GM12874 (cell line): ENCODE results near the gene LRRC25.

Experiments
- TF ChIP-seq, protein P1 (sequence below): IDR thresholded peaks from 2 replicates; pipeline ENCODE4 v1.5.1; 2011; ENCODE audit warnings: low read depth, mild to moderate bottlenecking, control low read depth, low read length, moderate library complexity; ENCODE audit not compliant: insufficient read depth

LRRC25 gene

DNA sequence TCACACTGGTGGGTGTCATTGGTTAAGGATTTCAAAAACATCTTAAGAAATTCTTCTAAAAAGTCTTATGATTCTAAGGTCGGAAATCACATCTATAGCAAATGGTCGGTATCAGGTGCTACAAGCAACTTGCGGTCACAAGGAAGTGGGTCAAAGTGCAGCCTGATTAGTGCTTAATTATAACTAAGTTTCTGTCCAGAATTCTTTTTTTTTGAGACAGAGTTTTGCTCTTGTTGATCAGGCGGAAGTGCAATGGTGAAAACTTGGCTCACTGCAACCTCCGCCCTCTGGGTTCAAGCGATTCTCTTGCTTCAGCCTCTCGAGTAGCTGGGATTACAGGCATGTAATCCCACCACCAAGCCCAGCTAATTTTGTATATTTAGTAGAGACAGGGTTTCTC lies 12.6 kb downstream of the LRRC25 start:
- TF ChIP-seq, protein P1, sequence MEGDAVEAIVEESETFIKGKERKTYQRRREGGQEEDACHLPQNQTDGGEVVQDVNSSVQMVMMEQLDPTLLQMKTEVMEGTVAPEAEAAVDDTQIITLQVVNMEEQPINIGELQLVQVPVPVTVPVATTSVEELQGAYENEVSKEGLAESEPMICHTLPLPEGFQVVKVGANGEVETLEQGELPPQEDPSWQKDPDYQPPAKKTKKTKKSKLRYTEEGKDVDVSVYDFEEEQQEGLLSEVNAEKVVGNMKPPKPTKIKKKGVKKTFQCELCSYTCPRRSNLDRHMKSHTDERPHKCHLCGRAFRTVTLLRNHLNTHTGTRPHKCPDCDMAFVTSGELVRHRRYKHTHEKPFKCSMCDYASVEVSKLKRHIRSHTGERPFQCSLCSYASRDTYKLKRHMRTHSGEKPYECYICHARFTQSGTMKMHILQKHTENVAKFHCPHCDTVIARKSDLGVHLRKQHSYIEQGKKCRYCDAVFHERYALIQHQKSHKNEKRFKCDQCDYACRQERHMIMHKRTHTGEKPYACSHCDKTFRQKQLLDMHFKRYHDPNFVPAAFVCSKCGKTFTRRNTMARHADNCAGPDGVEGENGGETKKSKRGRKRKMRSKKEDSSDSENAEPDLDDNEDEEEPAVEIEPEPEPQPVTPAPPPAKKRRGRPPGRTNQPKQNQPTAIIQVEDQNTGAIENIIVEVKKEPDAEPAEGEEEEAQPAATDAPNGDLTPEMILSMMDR = no peak

DNA sequence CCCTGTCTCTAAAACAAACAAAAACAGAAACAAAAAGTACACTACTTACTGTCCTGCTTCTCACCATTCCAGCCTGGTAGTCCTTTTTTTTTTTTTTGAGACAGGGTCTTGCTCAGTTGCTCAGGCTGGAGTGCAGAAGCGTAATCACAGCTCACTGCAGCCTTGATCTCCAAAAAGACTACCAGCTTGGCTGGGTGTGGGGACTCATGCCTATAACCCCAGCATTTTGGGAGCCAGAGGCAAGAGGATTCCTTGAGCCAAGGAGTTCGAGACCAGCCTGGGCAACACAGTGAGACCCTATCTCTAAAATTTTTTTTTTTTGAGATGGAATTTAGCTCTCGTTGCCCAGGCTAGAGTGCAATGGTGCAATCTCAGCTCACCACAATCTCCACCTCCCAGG lies 16.6 kb downstream of the LRRC25 start:
- TF ChIP-seq, protein P1 = no peak

DNA sequence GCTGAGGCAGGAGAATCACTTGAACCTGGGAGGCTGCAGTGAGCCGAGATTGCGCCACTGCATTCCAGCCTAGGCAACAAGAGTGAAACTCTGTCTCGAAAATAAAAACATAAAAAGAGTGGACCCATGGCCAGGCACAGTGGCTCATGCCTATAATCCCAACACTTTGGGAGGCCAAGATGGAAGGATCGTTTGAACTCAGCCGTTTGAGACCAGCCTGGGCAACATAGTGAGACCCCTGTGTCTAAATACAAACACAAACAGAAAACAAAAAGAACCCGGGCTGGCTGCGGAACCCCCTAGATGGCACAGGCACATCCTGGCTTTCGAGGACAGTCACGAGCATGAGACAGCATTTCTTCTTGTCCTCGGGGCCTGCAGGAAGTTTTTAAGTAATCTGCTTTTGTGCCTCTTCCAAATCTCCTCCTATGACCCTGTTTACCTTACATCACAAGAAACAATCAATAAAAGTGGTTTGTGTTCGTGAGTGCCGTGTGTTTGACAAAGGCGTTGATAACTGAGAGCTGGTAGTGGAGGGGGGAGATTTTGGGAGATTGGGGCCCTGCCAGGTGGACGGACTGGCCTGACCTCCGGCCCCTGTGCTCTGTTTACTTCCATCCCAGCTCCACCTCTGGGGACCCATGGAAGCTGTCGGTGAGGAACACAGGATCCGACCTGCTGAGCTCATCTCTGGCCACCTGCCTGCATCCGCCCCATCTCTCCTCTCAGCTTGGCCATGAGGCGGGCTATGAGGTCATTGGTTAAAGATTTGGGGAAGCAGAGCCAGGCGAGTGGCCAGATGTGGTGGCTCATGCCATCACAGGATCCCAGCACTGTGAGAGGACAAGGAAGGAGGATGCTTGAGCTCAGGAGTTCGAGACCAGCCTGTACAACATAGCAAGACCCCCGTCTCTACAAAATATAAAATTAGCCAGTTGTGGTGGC lies 17.3 kb downstream of the LRRC25 start:
- TF ChIP-seq, protein P1 = no peak

DNA sequence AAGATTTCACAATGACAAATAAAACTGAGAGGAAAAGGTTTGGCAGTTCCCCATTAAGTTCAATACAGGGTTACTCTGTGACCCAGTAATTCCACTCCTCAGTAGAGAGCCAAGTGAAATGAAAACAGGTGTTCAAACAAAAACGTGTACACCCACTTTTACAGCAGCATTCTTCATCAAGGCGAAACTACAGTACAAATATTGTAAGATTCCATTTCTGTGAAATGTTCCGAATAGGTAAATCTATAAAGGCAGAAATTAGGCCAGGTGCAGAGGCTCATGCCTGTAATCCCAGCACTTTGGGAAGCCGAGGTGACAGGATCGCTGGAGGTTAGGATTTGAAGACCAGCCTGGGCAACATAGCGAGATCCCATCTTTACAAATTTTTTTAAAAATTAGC lies 20.4 kb downstream of the LRRC25 start:
- TF ChIP-seq, protein P1 = no peak

DNA sequence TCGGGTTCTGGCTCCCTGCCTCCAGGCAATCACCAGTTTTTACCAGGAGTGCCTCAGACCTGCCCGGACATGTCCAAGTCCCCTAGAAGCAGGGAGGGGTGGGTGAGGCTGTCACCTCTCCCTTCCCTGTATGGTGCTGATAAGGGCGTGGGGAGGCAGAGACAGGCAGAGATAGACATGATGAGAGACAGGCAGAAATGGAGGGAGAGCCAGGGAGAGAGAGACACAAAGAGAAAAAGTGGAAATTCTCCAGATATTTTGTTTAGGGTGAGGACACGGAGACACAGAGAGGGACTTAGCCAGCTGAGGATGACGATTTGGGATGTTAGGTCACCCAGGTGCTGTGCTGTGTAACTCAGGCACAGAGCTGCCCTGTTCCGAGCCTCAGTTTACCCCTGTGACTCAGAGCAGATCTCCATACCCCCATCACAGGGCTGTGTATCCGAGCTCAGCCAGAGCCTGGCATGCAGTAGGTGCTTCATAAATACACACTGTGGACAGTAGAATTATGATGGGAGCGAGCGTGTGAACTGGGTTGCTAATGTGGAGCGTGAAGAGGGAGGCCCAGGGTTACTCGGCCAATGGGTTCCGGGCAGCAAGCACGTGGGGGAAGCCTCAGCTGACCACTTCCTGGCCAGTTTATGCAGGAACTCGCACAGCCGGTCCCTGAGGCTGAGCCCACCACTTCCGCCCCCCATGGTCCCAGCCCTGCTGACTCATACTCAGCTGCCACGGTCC lies 23.4 kb downstream of the LRRC25 start:
- TF ChIP-seq, protein P1 = no peak

DNA sequence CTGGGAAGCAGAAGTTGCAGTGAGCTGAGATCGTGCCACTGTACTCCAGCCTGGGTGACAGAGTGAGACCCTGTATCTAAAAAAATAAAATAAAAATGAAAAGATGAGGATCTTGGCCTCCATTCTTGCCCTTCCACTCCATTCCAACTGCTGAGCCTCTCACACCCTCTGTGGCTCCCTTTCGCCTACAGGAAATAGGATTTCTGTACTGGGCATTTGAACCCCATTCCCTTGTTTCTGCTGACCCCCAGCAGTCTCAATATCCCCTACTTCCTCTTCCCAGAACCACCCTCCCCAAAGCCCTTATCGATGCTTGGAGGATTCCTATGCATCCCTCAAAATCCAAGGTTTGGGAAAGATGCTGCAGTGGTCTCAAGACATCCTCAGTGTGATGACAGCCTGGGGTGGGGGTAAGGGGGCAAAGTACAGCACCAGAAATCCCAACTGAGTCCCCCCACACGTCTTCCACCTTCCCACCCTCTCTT lies 24.0 kb downstream of the LRRC25 start:
- TF ChIP-seq, protein P1 = no peak

DNA sequence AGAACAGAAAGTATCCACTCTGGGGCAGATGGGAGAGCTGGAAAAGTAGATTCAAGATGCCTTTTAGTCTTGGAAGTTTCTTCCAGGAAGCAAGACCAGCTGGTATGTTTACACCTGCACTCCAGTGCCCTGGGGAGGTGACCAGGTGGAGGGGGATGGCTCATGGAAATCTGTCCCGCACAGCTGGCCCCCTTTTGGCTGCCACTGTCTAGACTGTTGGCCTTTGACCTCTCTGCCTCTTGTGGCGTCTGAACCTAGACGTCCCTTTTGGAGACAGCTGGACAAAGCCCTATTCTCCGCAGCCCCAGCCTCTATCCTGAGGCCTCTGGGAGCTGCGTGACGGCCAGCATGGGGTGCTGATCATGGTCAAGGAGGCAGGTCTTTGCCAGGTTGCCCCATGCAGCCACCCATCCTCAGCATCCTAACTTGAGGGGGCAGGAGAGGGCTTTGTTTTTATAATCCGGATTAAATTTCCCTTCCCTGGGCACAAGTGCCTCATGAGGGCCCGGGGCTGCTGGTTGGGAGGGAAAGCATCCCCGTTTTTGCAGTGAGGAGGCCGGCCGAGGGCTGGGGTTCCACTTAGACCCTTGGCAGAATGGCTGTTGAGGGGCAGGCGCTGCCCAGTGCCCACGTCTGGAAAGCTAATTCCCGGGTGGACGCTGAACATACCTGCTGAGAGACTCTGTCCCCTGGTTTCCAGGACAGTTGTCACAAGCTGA lies 28.8 kb downstream of the LRRC25 start:
- TF ChIP-seq, protein P1 = no peak
